HUES64 (cell line): ENCODE results near the gene C18orf32. TPM values are rescaled to one million over a fixed set of nuclear protein-coding genes. Genes with fewer than 3 reads are reported as not detected.
"Not testable (repeated sequence)": the region's sequence is repeated elsewhere in the genome, so short reads cannot be mapped to it uniquely, and the experiment has no call there.

Experiments
- H3K27ac ChIP-seq: 2 replicates; pipeline ENCODE4 v1.7.0; 2013; ENCODE audit warnings: low read depth, low read length, inconsistent platforms
- H3K27me3 ChIP-seq: 2 replicates; pipeline ENCODE4 v1.6.1; 2013; ENCODE audit warnings: mild to moderate bottlenecking, low read length; ENCODE audit not compliant: insufficient read depth
- H3K36me3 ChIP-seq: 2 replicates; pipeline ENCODE4 v1.6.1; 2013; ENCODE audit warnings: mild to moderate bottlenecking, low read length; ENCODE audit not compliant: insufficient read depth
- H3K4me1 ChIP-seq: 2 replicates; pipeline ENCODE4 v1.6.1; 2013; ENCODE audit warnings: mild to moderate bottlenecking, low read length, moderate library complexity; ENCODE audit not compliant: insufficient read depth
- H3K4me3 ChIP-seq: 2 replicates; pipeline ENCODE4 v1.5.1; 2013; ENCODE audit warnings: mild to moderate bottlenecking, low read length, moderate library complexity
- H3K9ac ChIP-seq: 2 replicates; pipeline ENCODE4 v1.6.1; 2013; ENCODE audit warnings: mild to moderate bottlenecking, low read depth, low read length
- H3K9me3 ChIP-seq: 2 replicates; pipeline ENCODE4 v1.6.1; 2013; ENCODE audit warnings: low read depth, low read length; ENCODE audit not compliant: insufficient read depth
- WGBS: fragments of 150-250, 120-280 bp; methylation state at CpG from one replicate; pipeline ENCODE4 v1.1.7; 2013; ENCODE audit warnings: missing lambda C conversion rate; 5-methylcytosine and 5-hydroxymethylcytosine counted together
- polyA plus RNA-seq, 2 experiments: library from polyadenylated mRNA; stranded (reverse); fragments of 50-300 nt; gene quantifications; one replicate each; pipeline ENCODE4 v1.2.3, GENCODE V29; 2013

The C18orf32 gene
- polyA plus RNA-seq (2013, experiment 1 of 2), result 19.2 TPM
- polyA plus RNA-seq (2013, experiment 2 of 2), result 22.4 TPM

DNA sequence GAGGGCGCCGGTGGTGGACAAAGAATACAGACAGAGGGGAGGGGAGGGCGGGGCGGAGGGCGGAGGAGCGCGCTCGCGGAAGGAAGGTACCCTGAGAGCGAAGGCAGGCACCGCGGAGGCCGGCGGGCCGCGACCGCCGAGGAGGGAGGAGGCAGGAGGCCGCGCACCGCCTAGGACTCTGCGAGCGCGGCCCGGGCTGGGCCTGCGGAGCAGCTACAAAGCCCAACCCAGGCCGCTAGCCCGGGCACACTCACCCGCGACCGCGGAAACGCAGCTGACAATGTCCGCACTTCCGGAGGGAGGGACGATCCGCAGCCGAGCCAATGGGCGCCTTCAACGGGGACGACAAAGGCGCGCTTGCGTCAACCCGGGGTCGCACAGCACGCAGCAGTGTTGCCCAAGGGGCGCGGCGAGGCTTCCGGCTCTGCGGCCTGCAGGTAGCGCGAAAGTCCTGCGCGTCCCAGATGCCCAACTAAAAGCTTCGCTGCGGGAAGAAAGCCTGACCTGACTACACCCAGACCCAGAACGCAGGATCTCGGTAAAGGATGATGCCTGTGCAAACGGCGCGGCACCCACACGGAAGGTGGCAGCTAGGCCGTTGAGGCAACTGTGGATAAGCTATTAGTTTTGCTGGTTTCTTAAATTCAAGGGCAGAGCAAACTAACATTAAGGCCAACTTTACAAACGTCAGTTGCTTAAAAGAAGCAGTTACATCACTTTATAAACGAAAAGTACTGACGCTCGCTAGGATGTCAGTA is at the start of gene C18orf32:
TSS of gene C18orf32 (minus strand) at position 282 of the 758 bp plus-strand sequence. CDS start 3,486 bp downstream, outside the sequence.
- Histone ChIP-seq H3K27ac (peak within 1 kb of the TSS; percentile 78), H3K9ac (peak within 1 kb of the TSS; percentile 76), H3K27me3 (no peaks in the 10 kb centered on the region), H3K36me3 (peaks cover 60% of the 10 kb centered on the region), H3K9me3 (no peaks in the 10 kb centered on the region), H3K4me3 (peak within 1 kb of the TSS; percentile 79), H3K4me1 (peaks cover 25% of the 10 kb centered on the region)
- WGBS, result 5% methylated on average over 69 of the region's 69 CpGs

DNA sequence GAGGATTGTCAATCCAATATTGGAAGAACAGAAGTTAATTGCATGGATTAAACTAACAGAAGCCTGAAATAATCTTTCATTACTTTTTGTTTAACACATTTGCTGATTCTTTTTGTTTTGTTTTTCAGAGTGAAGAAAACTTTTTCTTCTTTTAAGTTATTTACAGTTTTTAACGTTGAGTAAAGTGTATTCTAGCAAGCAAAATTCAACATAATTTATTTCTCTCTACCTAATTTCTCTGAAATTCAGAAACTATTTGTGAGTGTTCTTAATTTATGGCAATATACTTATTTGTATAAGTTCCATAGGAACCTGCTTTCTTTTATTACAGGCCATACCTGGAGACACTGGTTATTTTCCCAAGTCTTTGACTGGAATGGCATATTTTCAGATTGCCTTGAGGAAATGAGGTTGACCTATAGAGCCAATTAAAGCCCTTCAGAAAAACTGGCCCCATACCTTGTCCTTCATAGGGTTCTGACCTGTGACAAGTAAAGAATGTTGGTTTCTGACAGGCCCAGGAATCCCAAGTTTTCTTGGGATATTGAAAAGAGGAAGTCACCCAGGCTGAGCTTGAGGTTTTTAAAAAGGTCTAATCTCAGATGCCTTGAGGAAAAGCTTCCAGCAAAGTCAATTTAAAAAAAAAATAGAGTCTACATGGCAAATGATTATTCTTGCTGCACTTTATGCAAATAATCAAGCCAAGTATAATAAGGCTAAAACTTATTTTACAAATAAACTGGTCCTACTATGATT is 48.0 kb upstream of the C18orf32 start:
- no peaks in the 10 kb centered on the region for H3K27me3 ChIP-seq
- H3K4me1 ChIP-seq, result peaks cover 14% of the 10 kb centered on the region
- WGBS, result no CpG with 5 or more reads among the region's 1 CpG
- H3K36me3 ChIP-seq, result no peaks in the 10 kb centered on the region
- H3K4me3 ChIP-seq, result no peak overlapping the region
- no peak overlapping the region for H3K27ac ChIP-seq
- peaks cover 11% of the 10 kb centered on the region; the same call in 1 of the 2 replicates for H3K9me3 ChIP-seq
- no peak overlapping the region for H3K9ac ChIP-seq

DNA sequence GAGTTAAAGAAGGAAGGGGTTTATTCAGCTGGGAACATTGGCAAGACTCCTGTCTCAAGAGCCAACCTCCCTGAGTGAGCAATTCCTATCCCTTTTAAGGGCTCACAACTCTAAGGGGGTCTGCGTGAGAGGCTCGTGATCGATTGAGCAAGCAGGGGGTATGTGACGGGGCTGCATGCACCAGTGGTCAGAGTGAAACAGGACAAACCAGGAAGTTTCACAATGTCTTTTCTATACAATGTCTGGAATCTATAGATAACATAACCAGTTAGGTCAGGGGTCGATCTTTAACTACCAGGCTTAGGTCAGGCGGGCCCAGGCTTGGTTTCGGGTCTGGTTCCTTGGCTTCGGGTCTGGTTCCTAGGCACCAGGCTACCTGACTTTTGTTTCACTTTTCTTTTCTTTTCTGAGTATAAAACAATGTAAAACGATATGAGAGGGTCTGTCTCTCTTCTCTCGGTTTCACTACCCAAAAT is 44.7 kb upstream of the C18orf32 start:
- no peaks in the 10 kb centered on the region for H3K27me3 ChIP-seq
- no peak overlapping the region for H3K9ac ChIP-seq
- WGBS, result 94% methylated on average over 8 of the region's 10 CpGs
- H3K36me3 ChIP-seq, result no peaks in the 10 kb centered on the region
- no peak overlapping the region for H3K27ac ChIP-seq
- H3K9me3 ChIP-seq, result peaks cover 11% of the 10 kb centered on the region; the same call in 1 of the 2 replicates
- peaks cover 18% of the 10 kb centered on the region for H3K4me1 ChIP-seq
- H3K4me3 ChIP-seq, result no peak overlapping the region

DNA sequence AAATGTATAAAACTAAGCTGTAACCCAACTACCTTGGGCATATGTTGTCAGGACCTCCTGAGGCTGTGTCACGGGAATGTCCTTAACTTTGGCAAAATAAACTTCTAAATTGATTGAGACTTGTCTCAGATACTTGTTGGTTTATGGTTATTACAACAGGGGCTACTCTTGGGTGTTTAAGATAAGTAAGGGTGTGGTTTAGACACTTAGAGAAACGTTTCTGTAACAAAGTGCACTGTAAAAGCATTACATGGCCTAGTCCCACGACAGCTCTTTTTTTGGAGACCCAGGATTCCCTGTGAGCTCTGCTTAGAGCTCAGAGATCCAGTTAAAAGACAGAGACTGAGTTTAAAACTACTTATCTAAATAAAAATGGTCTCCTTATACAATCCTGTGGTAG is 42.6 kb upstream of the C18orf32 start:
- Histone ChIP-seq H3K4me1 (peaks cover 12% of the 10 kb centered on the region), H3K9me3 (peaks cover 4% of the 10 kb centered on the region; the same call in 1 of the 2 replicates), H3K36me3 (no peaks in the 10 kb centered on the region), H3K4me3 (no peak overlapping the region), H3K27ac (no peak overlapping the region), H3K27me3 (no peaks in the 10 kb centered on the region), H3K9ac (no peak overlapping the region)
- 90% methylated on average over 3 of the region's 3 CpGs for WGBS

- Histone ChIP-seq H3K36me3 (no peaks in the 10 kb centered on the region), H3K9ac (no peak overlapping the region), H3K9me3 (no peaks in the 10 kb centered on the region), H3K27me3 (no peaks in the 10 kb centered on the region), H3K27ac (no peak overlapping the region), H3K4me3 (no peak overlapping the region), H3K4me1 (peaks cover 12% of the 10 kb centered on the region)
- WGBS, result 79% methylated on average over 8 of the region's 8 CpGs
These were observed 40.7 kb upstream of the C18orf32 start for GRCh38 chr18:49527631-49528327.

DNA sequence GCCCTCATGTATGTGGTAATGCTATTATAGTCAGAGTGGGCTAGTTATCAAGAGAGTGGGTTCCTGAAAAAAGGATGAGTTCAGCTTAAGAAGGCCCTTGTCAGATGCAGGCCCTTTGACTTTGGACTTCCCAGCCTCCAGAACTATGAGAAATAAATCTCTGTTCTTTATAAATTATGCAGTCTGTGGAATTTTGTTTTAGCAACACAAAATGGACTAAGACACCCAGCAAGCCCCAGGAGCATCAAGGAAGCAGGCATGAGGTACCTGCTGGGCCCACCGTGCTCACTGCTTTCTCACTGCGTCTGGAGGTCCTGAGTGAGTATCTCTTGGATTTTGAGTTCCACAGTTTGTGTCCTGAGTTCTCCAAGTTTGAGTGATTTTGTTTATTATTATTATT is 38.9 kb upstream of the C18orf32 start:
- Histone ChIP-seq H3K9me3 (no peaks in the 10 kb centered on the region), H3K27ac (no peak overlapping the region), H3K27me3 (no peaks in the 10 kb centered on the region), H3K4me3 (no peak overlapping the region), H3K4me1 (peaks cover 16% of the 10 kb centered on the region), H3K9ac (no peak overlapping the region), H3K36me3 (no peaks in the 10 kb centered on the region)
- WGBS, result 97% methylated on average over 2 of the region's 2 CpGs

DNA sequence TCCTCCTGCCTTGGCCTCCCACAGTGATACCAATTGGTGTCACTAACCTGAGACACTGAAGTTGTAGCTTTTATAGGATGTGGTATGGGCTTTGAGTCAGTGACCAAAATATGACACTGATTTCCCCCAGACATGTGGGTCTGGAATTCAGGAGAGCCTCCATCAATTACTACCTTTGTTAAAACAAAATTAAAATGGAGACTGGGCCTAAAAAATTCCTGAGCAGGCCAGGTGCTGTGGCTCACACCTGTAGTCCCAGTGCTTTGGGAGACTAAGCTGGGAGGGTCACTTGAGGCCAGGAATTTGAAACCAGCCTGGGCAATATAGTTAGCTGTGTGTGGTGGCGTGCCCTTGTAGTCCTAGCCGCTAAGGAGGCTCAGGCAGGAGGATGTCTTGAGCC is 37.9 kb upstream of the C18orf32 start:
- no peak overlapping the region for H3K27ac ChIP-seq
- H3K4me1 ChIP-seq, result peaks cover 23% of the 10 kb centered on the region
- H3K9ac ChIP-seq, result no peak overlapping the region
- no peaks in the 10 kb centered on the region for H3K27me3 ChIP-seq
- WGBS, result 96% methylated on average over 2 of the region's 2 CpGs
- no peak overlapping the region for H3K4me3 ChIP-seq
- H3K9me3 ChIP-seq, result no peaks in the 10 kb centered on the region
- no peaks in the 10 kb centered on the region for H3K36me3 ChIP-seq

DNA sequence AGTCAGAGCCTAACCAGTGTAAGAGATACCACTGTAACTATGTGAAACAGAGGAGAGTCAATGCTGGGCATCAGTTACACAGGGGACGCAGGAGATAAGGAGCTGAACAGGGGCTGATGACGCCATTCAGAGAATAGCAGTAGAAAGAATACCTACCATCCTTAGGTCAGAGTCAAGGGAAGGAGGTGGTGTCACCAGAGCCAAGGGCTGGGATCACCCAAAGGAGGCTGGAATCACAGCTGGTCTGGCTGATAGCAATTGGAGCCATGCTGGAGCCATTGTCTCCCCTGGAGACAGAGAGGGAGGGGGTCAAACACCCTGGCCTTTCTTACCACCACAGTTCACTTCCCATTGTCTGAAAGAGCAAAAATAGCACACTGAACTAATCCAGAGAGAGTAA is 37.3 kb upstream of the C18orf32 start:
- Histone ChIP-seq H3K36me3 (no peaks in the 10 kb centered on the region), H3K27me3 (no peaks in the 10 kb centered on the region), H3K9ac (no peak overlapping the region), H3K27ac (no peak overlapping the region), H3K4me1 (peaks cover 29% of the 10 kb centered on the region), H3K4me3 (no peak overlapping the region), H3K9me3 (no peaks in the 10 kb centered on the region)
- 93% methylated on average over 2 of the region's 2 CpGs for WGBS

GRCh38 chr18:49523580-49524093 is 36.6 kb upstream of the C18orf32 start:
- not testable (repeated sequence) for H3K9ac ChIP-seq, H3K9me3 ChIP-seq, H3K36me3 ChIP-seq, H3K4me3 ChIP-seq, H3K27ac ChIP-seq, H3K27me3 ChIP-seq
- peaks cover 35% of the 10 kb centered on the region for H3K4me1 ChIP-seq
- WGBS, result 91% methylated on average over 7 of the region's 7 CpGs

DNA sequence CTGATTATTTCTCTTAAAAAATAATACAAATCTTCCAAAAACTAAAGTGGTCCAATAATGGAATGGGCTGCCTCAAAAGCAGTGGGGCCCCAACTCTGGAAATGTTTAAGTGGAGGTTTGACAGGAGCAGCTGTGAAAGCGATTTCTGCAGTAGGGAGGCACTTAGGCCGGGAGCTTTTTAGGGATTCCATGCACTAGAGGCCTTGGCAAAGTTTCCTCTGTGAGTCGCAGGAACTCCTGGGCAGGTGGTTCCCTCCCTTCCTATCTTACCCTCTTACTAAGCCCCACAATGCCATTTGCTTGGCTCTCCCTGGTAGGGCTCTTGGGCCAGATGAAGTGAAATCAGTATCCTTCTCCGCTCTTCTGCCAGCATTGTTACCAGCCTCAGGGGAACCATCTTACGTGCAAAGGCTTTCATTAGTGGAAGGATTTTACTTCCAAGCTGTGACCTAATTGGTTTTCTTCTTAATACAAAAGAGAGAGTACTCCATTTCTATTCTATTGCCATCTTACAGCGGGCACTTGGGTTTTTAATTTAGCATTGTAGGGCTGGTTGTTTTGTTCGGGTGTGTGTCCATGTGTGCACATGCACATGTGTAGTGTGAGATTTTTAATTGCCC is 34.3 kb upstream of the C18orf32 start:
- Histone ChIP-seq H3K27ac (peak overlapping the region; percentile 41; the same call in 1 of the 2 replicates), H3K9me3 (no peaks in the 10 kb centered on the region)
- WGBS, result 82% methylated on average over 7 of the region's 7 CpGs

More for the DNA sequence above, 34.3 kb upstream of the C18orf32 start:
- no peaks in the 10 kb centered on the region for H3K27me3 ChIP-seq
- H3K9ac ChIP-seq, result no peak overlapping the region
- H3K4me3 ChIP-seq, result no peak overlapping the region
- H3K4me1 ChIP-seq, result peaks cover 23% of the 10 kb centered on the region
- no peaks in the 10 kb centered on the region for H3K36me3 ChIP-seq
